Measurements from ENCODE around the gene GPR107.

GRCh38 chr9:130129432-130130061 is 75.8 kb downstream of the GPR107 start:
- no peak for TF ChIP-seq MAX (IDR thresholded peaks at IDR 0.05)
- no peak for TF ChIP-seq RAD21 (IDR thresholded peaks at IDR 0.05; ENCODE audit: low read depth)
- no peak for TF ChIP-seq EGR1 (IDR thresholded peaks at IDR 0.05)
- no peak for TF ChIP-seq CEBPB (IDR thresholded peaks at IDR 0.05)
- TF ChIP-seq NFIC (IDR thresholded peaks at IDR 0.05): no peak
- no peak for TF ChIP-seq USF1 (IDR thresholded peaks at IDR 0.05)
- TF ChIP-seq FOXM1 (IDR thresholded peaks at IDR 0.05; ENCODE audit: borderline replicate concordance, low read depth): no peak
- TF ChIP-seq TAF1 (IDR thresholded peaks at IDR 0.05; ENCODE audit: low read depth): no peak
- no peak for TF ChIP-seq EP300 (IDR thresholded peaks at IDR 0.05; ENCODE audit: borderline replicate concordance)
- TF ChIP-seq TEAD4 (IDR thresholded peaks at IDR 0.05): no peak
- TF ChIP-seq YY1 (IDR thresholded peaks at IDR 0.05; ENCODE audit: low read depth): no peak
- TF ChIP-seq TCF12 (IDR thresholded peaks at IDR 0.05; ENCODE audit: low read depth): no peak
- no peak for TF ChIP-seq CREB1 (IDR thresholded peaks at IDR 0.05; ENCODE audit: low read depth)
